Adrenal gland (tissue), 12 donors: ENCODE data around the gene SP4. TPM values are rescaled to one million over a fixed set of nuclear protein-coding genes. Genes with fewer than 3 reads are reported as not detected.

ENCODE experiments used
- DNase-seq, 7 donors: peaks; one replicate each; pipeline ENCODE4 v3.0.0-alpha.2; 2019 to 2020
- H3K27ac ChIP-seq, 5 donors: fragments of 200-600 bp; sonication (generic) in 4 of 5; 1 replicate in 3 of 5; 2 replicates in 2 of 5; pipeline versions ENCODE4 v1.5.1 to v1.8.0; 2016 to 2020; ENCODE audit warnings: mild to moderate bottlenecking in 1 of 5
- H3K27me3 ChIP-seq: fragments of 200-600 bp; 2 replicates; pipeline ENCODE4 v1.8.0; 2021
- H3K36me3 ChIP-seq, 2 donors: fragments of 200-600 bp; replicated peaks in 1 of 2; 1 replicate in 1 of 2; 2 replicates in 1 of 2; pipeline versions ENCODE4 v1.5.1 to v1.8.0; 2018 to 2022
- H3K4me1 ChIP-seq, 2 donors: fragments of 200-600 bp; replicated peaks in 1 of 2; 1 replicate in 1 of 2; 2 replicates in 1 of 2; pipeline versions ENCODE4 v1.5.1 to v1.8.0; 2018 to 2021
- H3K4me3 ChIP-seq, 4 donors: fragments of 200-600 bp; sonication (generic) in 3 of 4; one replicate each; pipeline ENCODE4 v1.5.1; 2016 to 2018
- H3K9me3 ChIP-seq, 3 donors: fragments of 200-600 bp; sonication (generic) in 1 of 3; replicated peaks in 1 of 3; 1 replicate in 2 of 3; 2 replicates in 1 of 3; pipeline versions ENCODE4 v1.5.1 to v1.8.0; 2016 to 2021
- CTCF ChIP-seq, 6 experiments: fragments of 450-650 bp in 4 of 6; fragments of 200-600 bp in 2 of 6; sonication (generic) in 1 of 6; IDR thresholded peaks; 1 replicate in 5 of 6; 2 replicates in 1 of 6; pipeline versions ENCODE4 v1.5.1 to v1.8.0; 2016 to 2021; ENCODE audit warnings: antibody characterized with exemption in 6 of 6, mild to moderate bottlenecking in 2 of 6, moderate library complexity in 1 of 6
- POLR2A ChIP-seq, 2 donors: fragments of 450-650 bp; IDR thresholded peaks; one replicate each; pipeline ENCODE4 v1.6.1; 2017; ENCODE audit warnings: antibody characterized with exemption in 2 of 2, mild to moderate bottlenecking in 2 of 2, moderate library complexity in 1 of 2
- WGBS, 4 donors: extraction: QIAGEN DNeasy Blood & Tissue Kit in 2 of 4; methylation state at CpG; one replicate each; pipeline versions ENCODE4 v1.1.5 to v1.1.7; 2013 to 2017; 5-methylcytosine and 5-hydroxymethylcytosine counted together
- intact Hi-C, 2 donors: fragments of 100-400 bp; cut with DNase I; formaldehyde crosslinking; loops; one replicate each; pipeline versions ENCODE4 v1.14.1 to v1.15.0; 2022 to 2023
- polyA plus RNA-seq, 3 donors: library from polyadenylated mRNA; stranded (reverse); fragments of 200-250 nt in 2 of 3; fragments of 350-450 nt in 1 of 3; fragmentation: Illumina TruSeq in 1 of 3; extraction: RNeasy Lipid Tissue Mini Kit (QIAGEN cat#74804) in 1 of 3; gene quantifications; one replicate each; pipeline ENCODE4 v1.2.3, GENCODE V29; 2013 to 2014
- total RNA-seq, 9 donors: library from RNA; depleted of rRNA in 4 of 9; stranded (reverse); fragments of >200 nt in 4 of 9; fragments of 120-200 nt in 1 of 9; fragmentation: NEBNext Ultra II Directional in 1 of 9; extraction: Animal tissue kit (Norgen Biotek cat#: 25700) in 1 of 9; gene quantifications; one replicate each; pipeline versions ENCODE4 v1.1.0 to v1.2.4, GENCODE V29; 2013 to 2023
- donor health status: healthy with polysubstance abuse.
- donor health status: Bipolar disorder and iron deficiency.
- donor health status: DM: yes; HTN: yes; CAD: no.
- donor health status: DM: no; HTN: no; CAD: no.
- donor health status: DM: no; HTN: no; CAD: no.
- donor health status: DM: yes; HTN: yes; CAD: no.

Gene SP4
- total and polyA plus RNA-seq, 12 donors: 1.8 to 11.2 (median 6.0) TPM

- Histone ChIP-seq H3K27me3 (no peaks in the 10 kb centered on the region), H3K9me3 (no peaks in the 10 kb centered on the region), H3K4me1 (peaks cover 0 to 31% of the 10 kb centered on the region in 2 donors), H3K4me3 (peak overlapping the region in 2 of 4 donors; percentile 77 to 93), H3K27ac (no peak overlapping the region), H3K36me3 (no peaks in the 10 kb centered on the region)
- WGBS, 4 donors: 57 to 65% (median 61%) methylated on average over 3 of the region's 3 CpGs
- TF ChIP-seq POLR2A (IDR thresholded peaks at IDR 0.05) (no peak), CTCF (IDR thresholded peaks at IDR 0.05) (no peak)
- intact Hi-C loops: no loop called here
- no peak for DNase-seq
Measured at GRCh38 chr7:21429021-21429420, 1.1 kb downstream of the SP4 start.

- Histone ChIP-seq H3K4me3 (no peak overlapping the region), H3K36me3 (no peaks in the 10 kb centered on the region), H3K9me3 (no peaks in the 10 kb centered on the region), H3K27ac (no peak overlapping the region), H3K4me1 (peaks cover 0 to 36% of the 10 kb centered on the region in 2 donors), H3K27me3 (no peaks in the 10 kb centered on the region)
- DNase-seq: no peak
- TF ChIP-seq CTCF (IDR thresholded peaks at IDR 0.05): no peak
- TF ChIP-seq POLR2A (IDR thresholded peaks at IDR 0.05): no peak
- intact Hi-C loops: no loop called here
- WGBS, 4 donors: 83 to 85% (median 84%) methylated on average over 8 of the region's 8 CpGs
Measured at GRCh38 chr7:21429786-21430574, 2.1 kb downstream of the SP4 start.

GRCh38 chr7:21430575-21430954 lies 2.7 kb downstream of the SP4 start:
- H3K36me3 ChIP-seq: no peaks in the 10 kb centered on the region
- H3K27ac ChIP-seq: no peak overlapping the region
- H3K27me3 ChIP-seq: no peaks in the 10 kb centered on the region
- peaks cover 0 to 36% of the 10 kb centered on the region in 2 donors for H3K4me1 ChIP-seq
- H3K9me3 ChIP-seq: no peaks in the 10 kb centered on the region
- DNase-seq: no peak
- H3K4me3 ChIP-seq: no peak overlapping the region
- no peak for TF ChIP-seq POLR2A (IDR thresholded peaks at IDR 0.05)
- no peak for TF ChIP-seq CTCF (IDR thresholded peaks at IDR 0.05)
- 90 to 96% (median 94%) methylated on average over 3 of the region's 3 CpGs for WGBS, 4 donors
- intact Hi-C loops: no loop called here

- H3K27me3 ChIP-seq: no peaks in the 10 kb centered on the region
- WGBS, 4 donors: 89 to 94% (median 92%) methylated on average over 7 of the region's 7 CpGs
Measured at GRCh38 chr7:21443149-21443841, 15.4 kb downstream of the SP4 start.

More at GRCh38 chr7:21443149-21443841, 15.4 kb downstream of the SP4 start:
- H3K27ac ChIP-seq: no peak overlapping the region
- no peak for DNase-seq
- intact Hi-C loops: no loop called here
- no peak overlapping the region for H3K4me3 ChIP-seq
- H3K36me3 ChIP-seq: no peaks in the 10 kb centered on the region
- TF ChIP-seq CTCF (IDR thresholded peaks at IDR 0.05): no peak
- no peak for TF ChIP-seq POLR2A (IDR thresholded peaks at IDR 0.05)
- H3K9me3 ChIP-seq: no peaks in the 10 kb centered on the region
- no peaks in the 10 kb centered on the region for H3K4me1 ChIP-seq
